GM12878 (cell line): ENCODE data around the gene LYZ. TPM values are rescaled to one million over a fixed set of nuclear protein-coding genes. Genes with fewer than 3 reads are reported as not detected.

Source experiments
- ATAC-seq: fragments of 200-7000 bp; cut with Tn5 transposase; 3 replicates; pipeline ENCODE4 v1.9.1; 2020; ENCODE audit warnings: mild to moderate bottlenecking, moderate library complexity
- BruUV-seq: library from RNA; stranded (reverse); fragments of 400-500 nt; replicated peaks from 2 replicates; lab custom pipeline; 2021; lab: Mats Ljungman, UMichigan
- CTCF ChIA-PET: fragments of 300-600 bp; sonication (Branson Sonifier 250); formaldehyde crosslinking; extraction: SDS; loops from one replicate; lab custom pipeline; 2021; ENCODE audit warnings: inconsistent platforms; lab: Yijun Ruan, JAX
- POLR2A ChIA-PET: fragments of 350-600 bp; formaldehyde crosslinking; extraction: SDS; loops from one replicate; lab custom pipeline; 2021; ENCODE audit warnings: inconsistent platforms; lab: Charles Lee
- RAD21 ChIA-PET: fragments of 300-600 bp; sonication (Branson Sonifier 250); formaldehyde crosslinking; loops from one replicate; lab custom pipeline; 2023; ENCODE audit warnings: antibody characterized with exemption; ENCODE audit not compliant: unreplicated experiment; lab: Charles Lee
- SMC1A ChIA-PET: fragments of 300-600 bp; sonication (Branson Sonifier 250); formaldehyde crosslinking; loops from one replicate; lab custom pipeline; 2023; ENCODE audit not compliant: unreplicated experiment, uncharacterized antibody; lab: Charles Lee
- DNase-seq: peaks from one replicate; pipeline ENCODE4 v3.0.0-alpha.2; 2011; ENCODE audit warnings: low read depth, low spot score
- FAIRE-seq: peaks from 3 replicates; lab custom pipeline; 2011; peaks lifted over from hg19 to GRCh38; lab: Jason Lieb, UNC
- H2AFZ ChIP-seq: 2 replicates; pipeline ENCODE4 v1.6.0; 2011; ENCODE audit warnings: low read depth, low read length, control low read depth; ENCODE audit not compliant: control insufficient read depth
- H3K27ac ChIP-seq: 2 replicates; pipeline ENCODE4 v1.5.1; 2011; ENCODE audit warnings: control low read depth; ENCODE audit not compliant: control insufficient read depth, insufficient read depth
- H3K27me3 ChIP-seq, 2 experiments: replicated peaks in 1 of 2; 2 replicates each; pipeline versions ENCODE4 v1.6.0 to v1.6.1; 2011; ENCODE audit warnings: low read length in 1 of 2; ENCODE audit not compliant: control insufficient read depth in 2 of 2, insufficient read depth in 2 of 2
- H3K36me3 ChIP-seq, 2 experiments: 2 replicates each; pipeline ENCODE4 v1.5.1; 2011; ENCODE audit warnings: low read length in 1 of 2; ENCODE audit not compliant: control insufficient read depth in 2 of 2, insufficient read depth in 2 of 2
- H3K4me1 ChIP-seq: 2 replicates; pipeline ENCODE4 v1.6.1; 2011; ENCODE audit warnings: mild to moderate bottlenecking, low read length, moderate library complexity, mixed read lengths; ENCODE audit not compliant: control insufficient read depth, insufficient read depth
- H3K4me2 ChIP-seq: 2 replicates; pipeline ENCODE4 v1.6.0; 2011; ENCODE audit warnings: control low read depth; ENCODE audit not compliant: control insufficient read depth, insufficient read depth
- H3K4me3 ChIP-seq: fragments of 200-600 bp; sonication (generic); 2 replicates; pipeline ENCODE4 v1.5.1; 2016
- H3K79me2 ChIP-seq: 2 replicates; pipeline ENCODE4 v1.6.0; 2011; ENCODE audit warnings: low read length; ENCODE audit not compliant: control insufficient read depth, insufficient read depth
- H3K9ac ChIP-seq: 2 replicates; pipeline ENCODE4 v1.8.0; 2011; ENCODE audit warnings: low read length, control low read depth, mixed read lengths; ENCODE audit not compliant: control insufficient read depth, insufficient read depth
- H3K9me3 ChIP-seq: replicated peaks from 3 replicates; pipeline ENCODE4 v1.5.1; 2011; ENCODE audit warnings: mild to moderate bottlenecking, low read length; ENCODE audit not compliant: control insufficient read depth, insufficient read depth
- H4K20me1 ChIP-seq: 2 replicates; pipeline ENCODE4 v1.6.0; 2011; ENCODE audit not compliant: control insufficient read depth, insufficient read depth
- ESRRA ChIP-seq: IDR thresholded peaks from 2 replicates; pipeline ENCODE4 v1.6.1; 2012; ENCODE audit warnings: mild to moderate bottlenecking, low read length, improper control_type of control experiment
- FOS ChIP-seq: IDR thresholded peaks from 3 replicates; pipeline ENCODE4 v1.6.1; 2011; ENCODE audit warnings: borderline replicate concordance; ENCODE audit not compliant: insufficient read length; ENCODE audit errors: extremely low read depth
- HDAC2 ChIP-seq: fragments of 200-600 bp; sonication (generic); IDR thresholded peaks from 2 replicates; pipeline ENCODE4 v1.6.1; 2017
- MLLT1 ChIP-seq: fragments of 450-650 bp; IDR thresholded peaks from 2 replicates; pipeline ENCODE4 v1.6.1; 2016; ENCODE audit warnings: mild to moderate bottlenecking
- MTA2 ChIP-seq: fragments of 450-650 bp; IDR thresholded peaks from 2 replicates; pipeline ENCODE4 v1.6.1; 2016; ENCODE audit warnings: low read depth, mild to moderate bottlenecking, moderate library complexity
- POLR2A ChIP-seq: IDR thresholded peaks from 2 replicates; pipeline ENCODE4 v1.6.1; 2011; ENCODE audit warnings: low read depth, mild to moderate bottlenecking, low read length
- RAD21 ChIP-seq: IDR thresholded peaks from 2 replicates; pipeline ENCODE4 v1.6.1; 2011; ENCODE audit warnings: mild to moderate bottlenecking, low read depth, low read length, moderate library complexity; ENCODE audit not compliant: insufficient read depth
- WGBS: methylation state at CpG from one replicate; pipeline ENCODE4 v1.1.6; 2016; ENCODE audit warnings: low lambda C conversion rate; ENCODE audit not compliant: insufficient replicate concordance, insufficient coverage; ENCODE audit errors: missing lambda C conversion rate; 5-methylcytosine and 5-hydroxymethylcytosine counted together
- in situ Hi-C: fragments of 300-500 bp; cut with MboI; formaldehyde crosslinking; loops from 9 replicates; pipeline ENCODE4 v1.14.3; 2018; ENCODE audit warnings: mixed read lengths
- intact Hi-C: fragments of 100-400 bp; cut with micrococcal nuclease; formaldehyde crosslinking; loops from one replicate; pipeline ENCODE4 v1.14.2; 2022; ENCODE audit not compliant: unreplicated experiment
- polyA plus RNA-seq, 11 experiments: library from polyadenylated mRNA; depleted of rRNA in 4 of 11; unstranded in 6 of 11; stranded (reverse) in 5 of 11; fragments of >200 nt; fragmentation: Nextera tagmentation in 4 of 11; fragmentation: Illumina TruSeq in 1 of 11; extraction: Ambion mirVana in 4 of 11; extraction: Trizol in 1 of 11; gene quantifications; 1 replicate in 1 of 11; 2 replicates in 10 of 11; pipeline versions ENCODE4 v1.2.1 to v1.2.3, GENCODE V29; 2011 to 2016; ENCODE audit warnings: inconsistent platforms in 2 of 11, missing spikeins in 2 of 11, low read depth in 1 of 11
- total RNA-seq, 4 experiments: library from RNA; depleted of rRNA in 3 of 4; stranded (reverse); fragments of >200 nt in 3 of 4; fragmentation: Illumina TruSeq in 1 of 4; extraction: Trizol in 1 of 4; gene quantifications; 2 replicates each; pipeline versions ENCODE4 v1.2.1 to v1.2.3, GENCODE V29; 2013 to 2021
- TF ChIP-seq, protein P1 (sequence below): fragments of 450-650 bp; conservative IDR thresholded peaks from 2 replicates; pipeline ENCODE4 v1.6.1; 2017; ENCODE audit warnings: mild to moderate bottlenecking, moderate library complexity

LYZ gene
- total and polyA plus RNA-seq, 10 of the 15 experiments (the other 5 are each of a cell fraction or from before 2014, with no cell fraction given), result 1.9 TPM; not detected in 9

- BruUV-seq, result no TSS peak
- no peak for DNase-seq
- in situ Hi-C loops (no loop called here), intact Hi-C loops (no loop called here)
- Histone ChIP-seq H4K20me1 (no peaks in the 10 kb centered on the region), H3K79me2 (no peaks in the 10 kb centered on the region), H3K4me3 (no peak overlapping the region), H3K27ac (no peak overlapping the region), H3K4me2 (no peak overlapping the region), H3K4me1 (no peaks in the 10 kb centered on the region), H3K9me3 (no peaks in the 10 kb centered on the region), H3K27me3 (no peaks in the 10 kb centered on the region), H3K36me3 (no peaks in the 10 kb centered on the region)
- 35% methylated on average over 2 of the region's 2 CpGs for WGBS
- POLR2A ChIA-PET, result interaction anchor here (0.5 to 1.1 kb wide), 3 partner anchors 16 to 125 kb away, joined by 3 to 4 read pairs (median 3); no protein-coding TSS in a partner anchor
- CTCF ChIA-PET, result interaction anchor here (0.8 to 2.1 kb wide), 8 partner anchors 9 to 296 kb away, joined by 3 to 9 read pairs (median 6); no protein-coding TSS in a partner anchor
- TF ChIP-seq ESRRA (no peak), MLLT1 (no peak), FOS (no peak), HDAC2 (no peak), RAD21 (no peak), MTA2 (no peak), POLR2A (no peak)
- TF ChIP-seq, protein P1, sequence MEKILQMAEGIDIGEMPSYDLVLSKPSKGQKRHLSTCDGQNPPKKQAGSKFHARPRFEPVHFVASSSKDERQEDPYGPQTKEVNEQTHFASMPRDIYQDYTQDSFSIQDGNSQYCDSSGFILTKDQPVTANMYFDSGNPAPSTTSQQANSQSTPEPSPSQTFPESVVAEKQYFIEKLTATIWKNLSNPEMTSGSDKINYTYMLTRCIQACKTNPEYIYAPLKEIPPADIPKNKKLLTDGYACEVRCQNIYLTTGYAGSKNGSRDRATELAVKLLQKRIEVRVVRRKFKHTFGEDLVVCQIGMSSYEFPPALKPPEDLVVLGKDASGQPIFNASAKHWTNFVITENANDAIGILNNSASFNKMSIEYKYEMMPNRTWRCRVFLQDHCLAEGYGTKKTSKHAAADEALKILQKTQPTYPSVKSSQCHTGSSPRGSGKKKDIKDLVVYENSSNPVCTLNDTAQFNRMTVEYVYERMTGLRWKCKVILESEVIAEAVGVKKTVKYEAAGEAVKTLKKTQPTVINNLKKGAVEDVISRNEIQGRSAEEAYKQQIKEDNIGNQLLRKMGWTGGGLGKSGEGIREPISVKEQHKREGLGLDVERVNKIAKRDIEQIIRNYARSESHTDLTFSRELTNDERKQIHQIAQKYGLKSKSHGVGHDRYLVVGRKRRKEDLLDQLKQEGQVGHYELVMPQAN, result no peak
- TF ChIP-seq, all 136 proteins: peak for 0
- ATAC-seq (no peak), FAIRE-seq (no peak)
- ChIA-PET SMC1A (interaction anchor here (0.9 kb wide), 1 partner anchor 51 kb away, joined by 3 read pairs; no protein-coding TSS in a partner anchor), RAD21 (no interaction called here)
- no peak overlapping the region for H3K9ac ChIP-seq
- no peak overlapping the region for H2AFZ ChIP-seq
Observed at GRCh38 chr12:69342421-69342820, 5.8 kb upstream of the LYZ start.
